ENCODE measurements around the gene GRAMD1C. TPM values are rescaled to one million over a fixed set of nuclear protein-coding genes. Genes with fewer than 3 reads are reported as not detected.

The GRAMD1C gene
- polyA plus RNA-seq, 1 of the 3 experiments (the other 2 are of a cell fraction), result 1.2 TPM

DNA sequence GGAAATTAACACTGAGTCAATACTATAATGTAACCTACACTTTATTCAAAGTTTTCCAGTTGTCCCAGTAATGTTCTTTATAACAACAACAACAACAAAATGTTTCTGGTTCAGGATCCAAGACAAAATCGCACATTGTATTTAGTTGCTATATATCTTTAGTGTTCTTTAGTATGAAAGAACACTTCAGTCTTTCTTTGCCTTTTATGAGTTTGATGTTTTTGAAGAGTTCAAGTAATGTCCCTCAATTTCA lies 7.6 kb upstream of the GRAMD1C start (continued):
- TF ChIP-seq, protein P1, sequence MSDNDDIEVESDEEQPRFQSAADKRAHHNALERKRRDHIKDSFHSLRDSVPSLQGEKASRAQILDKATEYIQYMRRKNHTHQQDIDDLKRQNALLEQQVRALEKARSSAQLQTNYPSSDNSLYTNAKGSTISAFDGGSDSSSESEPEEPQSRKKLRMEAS (IDR thresholded peaks at IDR 0.05; ENCODE audit: low read depth), result no peak
- TF ChIP-seq NRF1 (IDR thresholded peaks at IDR 0.05; ENCODE audit: low read depth, low read length), result no peak
- TF ChIP-seq NFIC (IDR thresholded peaks at IDR 0.05; ENCODE audit: borderline replicate concordance), result no peak
- no peak for TF ChIP-seq JUND (IDR thresholded peaks at IDR 0.05)
- TF ChIP-seq EZH2phosphoT487 (IDR thresholded peaks at IDR 0.05; ENCODE audit: borderline replicate concordance, low read depth), result no peak
- TF ChIP-seq POLR2AphosphoS5 (IDR thresholded peaks at IDR 0.05; ENCODE audit: low read depth, low read length), result no peak
- TF ChIP-seq RAD21 (IDR thresholded peaks at IDR 0.05; ENCODE audit: low read length), result no peak

DNA sequence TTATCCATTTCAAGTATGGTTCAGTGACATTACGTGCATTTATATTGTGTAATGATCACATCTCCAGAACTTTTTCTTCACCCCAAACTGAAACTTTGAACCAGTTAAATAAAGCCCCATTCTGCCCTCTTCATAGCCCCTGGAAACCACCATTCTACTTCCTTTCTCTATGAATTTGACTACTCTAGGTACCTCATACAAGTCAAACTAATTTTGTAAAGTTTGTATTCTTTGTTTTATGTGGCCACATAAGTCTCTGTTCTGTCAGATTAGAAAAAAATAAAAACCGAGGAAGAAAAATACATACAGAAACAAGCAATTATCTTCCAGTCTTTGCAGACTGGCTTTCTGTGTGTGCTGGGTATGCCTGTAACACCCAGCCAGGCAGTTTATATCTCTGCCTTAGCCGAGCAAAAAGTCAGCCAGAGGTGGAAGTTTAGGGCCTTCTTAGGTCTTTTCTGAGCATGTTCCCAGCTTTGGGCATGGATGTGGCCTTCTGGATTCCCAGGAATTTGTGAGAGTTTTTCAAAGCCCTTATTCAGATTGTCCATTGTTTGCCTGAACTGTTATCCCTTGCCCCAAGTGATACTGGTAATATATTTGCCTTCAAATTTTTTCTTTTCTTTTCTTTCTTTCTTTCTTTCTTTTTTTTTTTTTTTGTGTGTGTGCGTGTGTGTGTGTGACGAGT lies 6.0 kb upstream of the GRAMD1C start:
- DNase-seq, result no peak
- 0 out of 4 replicates have a peak, but pooled peaks cover 0 to 8% of the 10 kb centered on the region in 2 experiments for H3K4me1 ChIP-seq (ENCODE audit: control insufficient read depth in 1 of 2, insufficient read depth in 2 of 2, low read depth in 1 of 2, low read length in 1 of 2)
- no peaks in the 10 kb centered on the region for H4K20me1 ChIP-seq (ENCODE audit: insufficient read depth)
- ChIA-PET CTCF (no interaction called here), POLR2A (no interaction called here)
- no peaks in the 10 kb centered on the region for H3K79me2 ChIP-seq (ENCODE audit: insufficient read depth)
- no peak overlapping the region for H3K4me2 ChIP-seq
- no peaks in the 10 kb centered on the region for H3K9me2 ChIP-seq
- H2AFZ ChIP-seq (ENCODE audit: low read depth), result no peak overlapping the region
- WGBS (ENCODE audit: low lambda C conversion rate), result 88% methylated on average over 5 of the region's 5 CpGs
- TF ChIP-seq, protein P2, sequence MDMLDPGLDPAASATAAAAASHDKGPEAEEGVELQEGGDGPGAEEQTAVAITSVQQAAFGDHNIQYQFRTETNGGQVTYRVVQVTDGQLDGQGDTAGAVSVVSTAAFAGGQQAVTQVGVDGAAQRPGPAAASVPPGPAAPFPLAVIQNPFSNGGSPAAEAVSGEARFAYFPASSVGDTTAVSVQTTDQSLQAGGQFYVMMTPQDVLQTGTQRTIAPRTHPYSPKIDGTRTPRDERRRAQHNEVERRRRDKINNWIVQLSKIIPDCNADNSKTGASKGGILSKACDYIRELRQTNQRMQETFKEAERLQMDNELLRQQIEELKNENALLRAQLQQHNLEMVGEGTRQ (IDR thresholded peaks at IDR 0.05; ENCODE audit: borderline replicate concordance, low read depth, low read length), result no peak
- TF ChIP-seq, protein P3, sequence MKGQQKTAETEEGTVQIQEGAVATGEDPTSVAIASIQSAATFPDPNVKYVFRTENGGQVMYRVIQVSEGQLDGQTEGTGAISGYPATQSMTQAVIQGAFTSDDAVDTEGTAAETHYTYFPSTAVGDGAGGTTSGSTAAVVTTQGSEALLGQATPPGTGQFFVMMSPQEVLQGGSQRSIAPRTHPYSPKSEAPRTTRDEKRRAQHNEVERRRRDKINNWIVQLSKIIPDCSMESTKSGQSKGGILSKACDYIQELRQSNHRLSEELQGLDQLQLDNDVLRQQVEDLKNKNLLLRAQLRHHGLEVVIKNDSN (IDR thresholded peaks at IDR 0.05; ENCODE audit: borderline replicate concordance, low read depth), result no peak
- TF ChIP-seq ELF1 (IDR thresholded peaks at IDR 0.05), result no peak
- no peak for TF ChIP-seq RCOR1 (IDR thresholded peaks at IDR 0.05; ENCODE audit: low read length)
- no peak for TF ChIP-seq EP300 (IDR thresholded peaks at IDR 0.05; ENCODE audit: borderline replicate concordance in 1 of 2, low read depth in 1 of 2, low read length in 1 of 2)
- no peak for TF ChIP-seq RAD21 (IDR thresholded peaks at IDR 0.05; ENCODE audit: low read length)
- TF ChIP-seq, protein P4, sequence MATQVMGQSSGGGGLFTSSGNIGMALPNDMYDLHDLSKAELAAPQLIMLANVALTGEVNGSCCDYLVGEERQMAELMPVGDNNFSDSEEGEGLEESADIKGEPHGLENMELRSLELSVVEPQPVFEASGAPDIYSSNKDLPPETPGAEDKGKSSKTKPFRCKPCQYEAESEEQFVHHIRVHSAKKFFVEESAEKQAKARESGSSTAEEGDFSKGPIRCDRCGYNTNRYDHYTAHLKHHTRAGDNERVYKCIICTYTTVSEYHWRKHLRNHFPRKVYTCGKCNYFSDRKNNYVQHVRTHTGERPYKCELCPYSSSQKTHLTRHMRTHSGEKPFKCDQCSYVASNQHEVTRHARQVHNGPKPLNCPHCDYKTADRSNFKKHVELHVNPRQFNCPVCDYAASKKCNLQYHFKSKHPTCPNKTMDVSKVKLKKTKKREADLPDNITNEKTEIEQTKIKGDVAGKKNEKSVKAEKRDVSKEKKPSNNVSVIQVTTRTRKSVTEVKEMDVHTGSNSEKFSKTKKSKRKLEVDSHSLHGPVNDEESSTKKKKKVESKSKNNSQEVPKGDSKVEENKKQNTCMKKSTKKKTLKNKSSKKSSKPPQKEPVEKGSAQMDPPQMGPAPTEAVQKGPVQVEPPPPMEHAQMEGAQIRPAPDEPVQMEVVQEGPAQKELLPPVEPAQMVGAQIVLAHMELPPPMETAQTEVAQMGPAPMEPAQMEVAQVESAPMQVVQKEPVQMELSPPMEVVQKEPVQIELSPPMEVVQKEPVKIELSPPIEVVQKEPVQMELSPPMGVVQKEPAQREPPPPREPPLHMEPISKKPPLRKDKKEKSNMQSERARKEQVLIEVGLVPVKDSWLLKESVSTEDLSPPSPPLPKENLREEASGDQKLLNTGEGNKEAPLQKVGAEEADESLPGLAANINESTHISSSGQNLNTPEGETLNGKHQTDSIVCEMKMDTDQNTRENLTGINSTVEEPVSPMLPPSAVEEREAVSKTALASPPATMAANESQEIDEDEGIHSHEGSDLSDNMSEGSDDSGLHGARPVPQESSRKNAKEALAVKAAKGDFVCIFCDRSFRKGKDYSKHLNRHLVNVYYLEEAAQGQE (IDR thresholded peaks at IDR 0.05; ENCODE audit: low read depth, low read length), result no peak
- TF ChIP-seq RXRA (IDR thresholded peaks at IDR 0.05; ENCODE audit: borderline replicate concordance, low read depth), result no peak
- no peak for TF ChIP-seq MXI1 (IDR thresholded peaks at IDR 0.05; ENCODE audit: low read depth, low read length)
- H3K9ac ChIP-seq, result no peak overlapping the region
- no peak overlapping the region for H3K4me3 ChIP-seq (ENCODE audit: low read depth in 2 of 2, low read length in 1 of 2)
- no peaks in the 10 kb centered on the region for H3K27me3 ChIP-seq (ENCODE audit: insufficient read depth)
- H3K9me3 ChIP-seq, result peaks cover 6% of the 10 kb centered on the region; the same call in 1 of the 2 replicates
- no peak overlapping the region for H3K27ac ChIP-seq (ENCODE audit: low read depth in 2 of 2, low read length in 1 of 2)
- H3F3A ChIP-seq (replicated peaks; ENCODE audit: insufficient read depth), result peaks cover 15% of the 10 kb centered on the region
- H3K36me3 ChIP-seq (replicated peaks in 1 of 2; ENCODE audit: control insufficient read depth in 1 of 2, insufficient read depth in 2 of 2, low read length in 1 of 2), result no peaks in the 10 kb centered on the region

Measured in SK-N-SH (cell line).